Fibroblast of skin of left biceps (primary cell): ENCODE data around the gene PCDH9.

Experiments
- DNase-seq, 2 experiments: peaks; one replicate each; pipeline ENCODE4 v3.0.0-alpha.2; 2013; ENCODE audit warnings: low read depth in 2 of 2

Gene PCDH9

DNA sequence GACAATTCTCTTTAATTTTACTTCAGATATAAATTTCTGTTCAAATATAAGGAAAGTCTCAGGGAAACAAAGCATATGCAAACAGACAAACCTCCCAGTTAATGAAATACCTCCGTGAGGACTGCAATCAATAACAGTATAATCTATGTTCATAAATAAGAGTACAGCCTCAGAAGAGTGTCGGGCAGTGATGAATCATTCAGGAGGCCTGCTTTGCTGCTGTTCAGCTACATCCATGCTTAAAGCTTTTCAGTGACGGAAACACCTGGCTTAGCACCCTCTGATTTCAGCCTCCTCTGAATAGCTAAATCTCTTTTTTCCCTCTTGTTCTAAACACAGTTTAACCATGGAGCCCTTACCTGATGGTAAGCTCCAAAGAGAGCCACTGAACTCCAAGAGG, 69.0 kb downstream of the PCDH9 start:
- no peak for DNase-seq

DNA sequence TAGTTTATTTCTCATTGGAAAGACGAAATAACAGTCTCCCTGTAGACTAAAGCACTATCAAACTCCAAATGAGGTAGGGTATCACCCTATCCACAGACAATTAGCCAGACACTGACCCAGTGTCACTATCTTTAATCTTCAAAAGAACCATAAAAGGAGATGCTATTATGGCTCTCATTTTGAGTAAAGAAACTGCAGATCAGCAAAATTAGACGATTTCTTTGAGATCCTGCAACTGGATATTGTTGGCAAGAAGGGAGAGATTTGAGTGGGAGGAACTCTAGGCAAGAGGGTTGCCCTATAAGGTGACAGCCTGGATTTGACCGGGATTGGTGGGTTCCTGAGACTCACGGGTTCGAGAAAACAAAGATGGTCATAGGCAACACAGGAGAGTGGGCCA, 71.2 kb downstream of the PCDH9 start:
- no peak for DNase-seq

DNA sequence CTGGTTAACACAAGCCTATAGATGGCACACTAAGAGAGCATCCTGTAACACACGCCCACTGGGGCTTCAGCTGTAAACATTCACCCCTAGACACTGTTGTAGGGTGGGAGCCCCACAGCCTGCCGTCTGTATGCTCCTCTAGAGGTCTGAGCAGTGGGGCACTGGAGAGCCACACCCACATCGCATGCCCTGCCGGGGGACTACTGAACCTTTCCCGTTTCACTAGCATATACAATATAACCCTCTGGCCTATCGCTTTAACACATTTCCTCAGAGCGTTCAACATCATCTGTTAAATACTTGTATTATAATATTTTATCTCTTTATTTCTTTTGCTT, 73.4 kb downstream of the PCDH9 start:
- DNase-seq = no peak

DNA sequence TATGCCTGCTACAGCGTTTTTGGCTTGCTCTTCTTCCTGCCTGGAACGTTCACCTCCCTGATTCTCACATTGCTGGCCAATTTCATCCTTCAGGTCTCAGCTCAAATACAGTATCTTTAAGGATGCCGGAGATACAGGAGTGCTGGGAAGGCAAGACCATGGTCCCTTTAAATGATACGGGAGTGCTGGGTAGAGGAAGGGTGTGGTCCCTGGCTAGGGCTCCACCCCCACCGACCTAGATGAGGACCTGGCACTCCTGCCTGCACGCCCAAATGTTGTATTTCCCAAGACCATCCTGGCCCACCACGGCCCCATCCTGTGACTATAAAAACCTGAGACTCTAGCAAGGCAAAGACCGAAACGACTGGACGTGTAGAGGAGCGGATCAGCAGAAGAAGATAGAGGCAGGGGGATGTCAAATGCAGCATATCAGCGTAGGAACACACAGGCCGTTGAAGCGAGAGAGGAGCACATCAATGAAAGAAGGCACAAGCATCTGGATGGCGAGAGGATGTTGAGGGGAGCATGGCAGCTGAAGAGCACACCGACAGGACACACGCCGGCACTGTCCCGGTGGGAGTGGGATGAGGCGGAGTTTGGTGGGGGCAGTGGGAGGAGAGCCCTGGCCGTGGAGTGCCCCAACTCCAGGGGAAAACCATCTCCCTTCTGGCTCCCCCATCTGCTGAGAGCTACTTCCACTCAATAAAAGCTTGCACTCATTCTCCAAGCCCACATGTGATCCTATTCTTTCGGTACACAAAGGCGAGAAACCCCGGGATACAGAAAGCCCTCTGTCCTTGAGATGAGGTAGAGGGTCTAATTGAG, 74.0 kb downstream of the PCDH9 start:
- no peak for DNase-seq

DNA sequence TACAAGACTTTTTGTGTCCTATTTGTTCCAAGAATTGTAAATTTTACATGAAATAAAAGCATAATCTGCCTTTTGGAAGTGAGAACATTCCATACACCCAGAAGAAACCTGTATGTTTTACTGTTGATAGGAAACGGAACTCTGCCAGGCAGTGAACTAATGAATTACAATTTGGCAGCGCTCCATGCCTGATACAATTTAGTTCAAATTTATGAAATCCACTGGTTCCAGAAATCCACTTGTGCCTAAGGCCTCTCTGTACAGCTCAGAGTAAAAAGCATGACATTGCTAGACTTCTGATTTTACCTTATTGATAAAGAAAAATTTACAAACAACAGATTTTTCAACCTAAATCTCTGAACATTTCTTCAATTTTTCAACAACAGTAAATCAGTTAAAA, 78.1 kb downstream of the PCDH9 start:
- DNase-seq = no peak

DNA sequence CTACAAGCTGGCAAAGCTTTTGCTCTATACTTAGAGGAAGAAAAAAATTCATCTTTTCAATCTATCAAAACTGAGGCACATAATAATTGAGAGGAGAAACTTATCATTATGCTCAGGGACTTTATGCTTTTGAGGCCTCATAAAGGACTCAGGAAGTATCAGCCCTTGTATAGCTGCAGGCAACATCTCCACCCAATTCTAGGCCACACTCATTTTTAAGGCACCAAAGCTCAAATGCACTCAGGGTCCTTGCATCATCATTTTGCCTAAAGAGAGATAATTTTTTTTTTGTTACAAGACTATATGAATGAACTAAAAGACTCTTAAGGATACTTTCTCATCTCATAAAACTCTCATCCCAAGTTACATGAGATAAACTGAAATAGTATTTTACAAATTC, 78.5 kb downstream of the PCDH9 start:
- no peak for DNase-seq

DNA sequence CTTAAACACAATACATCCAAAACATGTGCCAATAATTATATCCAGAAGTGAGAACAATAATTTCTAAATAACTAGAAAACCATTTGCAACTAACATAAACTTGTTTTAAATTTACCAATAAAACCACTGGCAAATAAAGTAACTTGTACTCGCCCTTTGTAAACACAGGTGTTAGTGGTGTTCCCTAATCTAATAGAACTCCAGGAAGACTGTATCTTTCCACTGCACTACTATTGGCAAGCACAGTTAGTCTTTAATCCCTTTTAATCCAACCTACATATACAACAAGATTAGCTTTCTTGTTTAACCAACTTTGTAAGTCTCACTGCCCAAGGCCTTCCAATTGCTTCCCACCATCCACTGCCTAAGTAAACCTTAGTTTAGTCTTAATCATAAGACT, 79.5 kb downstream of the PCDH9 start:
- no peak for DNase-seq

DNA sequence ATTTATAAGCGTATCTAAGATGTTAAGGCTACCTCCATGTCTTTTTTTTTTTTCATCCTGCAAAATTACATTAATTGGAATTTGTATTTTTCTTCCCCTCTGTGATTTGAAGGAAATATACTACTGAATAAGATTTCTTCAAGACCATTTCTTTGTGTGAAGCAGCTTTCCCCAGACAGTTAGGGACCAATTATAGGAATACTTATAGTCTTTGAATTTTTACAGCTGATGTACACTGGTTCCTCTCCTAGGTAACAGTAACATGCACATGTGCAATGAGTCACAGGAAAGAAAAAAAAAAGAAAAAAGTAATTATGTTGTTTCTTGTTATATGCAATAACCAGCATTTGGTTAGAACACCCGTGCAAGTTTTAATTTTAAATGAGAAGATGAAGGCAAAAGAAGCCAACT, 82.0 kb downstream of the PCDH9 start:
- peak in 1 of 2 experiments; percentile 4 for DNase-seq

DNA sequence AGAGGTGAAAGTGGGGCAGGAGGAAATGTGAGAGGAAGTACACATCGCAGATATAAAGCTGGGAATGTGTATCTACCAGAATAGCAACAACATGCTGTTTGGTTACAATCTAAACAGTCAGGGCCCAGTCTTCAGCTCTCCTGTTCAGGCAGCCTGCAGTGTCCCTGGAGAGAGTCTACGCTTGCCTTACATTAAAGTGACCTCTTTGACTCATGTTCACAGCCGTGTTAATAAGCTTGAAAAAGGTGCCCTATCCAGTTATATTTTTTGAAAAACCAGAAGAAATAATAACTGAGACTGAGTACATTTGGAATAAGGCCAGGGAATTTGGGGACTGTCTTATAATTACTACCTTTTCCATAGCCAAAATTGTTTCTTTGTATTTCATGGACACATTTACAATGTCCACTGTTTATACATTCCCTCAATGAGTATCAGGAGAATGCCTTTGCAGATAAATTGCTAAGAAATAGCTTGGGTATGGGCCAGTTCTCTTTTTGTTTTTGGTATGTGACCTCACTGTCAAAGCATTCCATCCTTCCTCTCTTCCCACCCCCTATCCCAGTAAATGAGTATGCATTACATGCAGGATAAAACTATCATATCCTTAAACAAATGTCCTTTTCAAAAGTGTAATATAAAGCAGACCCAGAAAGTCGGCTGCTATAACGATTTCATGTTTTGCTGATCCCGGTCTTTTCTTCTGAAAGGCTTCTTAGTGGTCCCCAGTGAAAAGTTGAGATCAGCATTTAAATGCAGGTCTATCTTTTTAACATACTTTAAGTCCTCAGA, 82.6 kb downstream of the PCDH9 start:
- peak; percentile 63 for DNase-seq

DNA sequence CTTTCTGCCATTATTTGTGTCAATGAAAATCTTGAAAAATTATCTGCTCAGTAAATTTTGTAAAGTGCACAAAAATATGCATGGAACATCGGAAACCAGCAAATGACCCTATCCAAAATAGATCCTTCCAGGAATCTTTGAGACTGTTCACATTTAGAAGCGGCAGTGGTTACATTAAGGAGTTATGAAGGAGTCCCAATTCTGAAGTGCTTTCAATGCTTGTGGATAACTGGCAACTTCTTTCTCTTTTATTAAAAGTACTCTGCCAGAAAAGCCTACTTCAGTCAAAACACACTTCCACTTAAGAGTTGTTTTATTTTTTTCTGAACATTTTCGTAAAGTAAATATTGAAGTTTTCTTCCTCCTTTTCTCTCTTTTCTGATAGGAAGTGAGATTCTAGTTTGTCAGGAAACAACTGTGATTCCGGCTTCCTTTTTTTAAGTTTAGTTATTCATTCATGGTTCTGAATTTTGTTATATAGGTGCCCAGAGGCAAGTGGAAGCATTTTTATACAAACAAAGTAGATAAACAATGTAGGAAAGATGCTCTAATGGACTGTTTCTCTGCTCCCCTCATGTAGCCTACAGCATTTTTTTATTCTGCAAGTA, 83.5 kb downstream of the PCDH9 start:
- DNase-seq = no peak

DNA sequence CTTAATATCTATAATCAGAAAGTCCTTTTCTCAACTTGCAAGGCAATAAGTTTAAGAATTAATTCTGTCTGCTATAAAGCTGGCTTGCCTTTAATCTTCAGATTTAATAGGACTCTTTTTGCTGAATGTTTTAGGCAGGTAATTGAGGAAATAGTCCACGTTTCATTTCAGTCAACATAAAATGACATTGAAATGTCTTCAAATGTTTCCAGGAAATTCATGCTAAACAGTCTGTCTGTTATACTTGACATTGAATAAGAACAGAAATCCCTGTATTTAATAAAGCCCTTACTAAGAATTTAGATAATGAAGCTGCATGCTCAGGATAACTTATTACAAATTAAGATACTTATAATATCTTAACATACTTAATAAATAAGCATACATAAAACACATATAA, 84.2 kb downstream of the PCDH9 start:
- DNase-seq = no peak

DNA sequence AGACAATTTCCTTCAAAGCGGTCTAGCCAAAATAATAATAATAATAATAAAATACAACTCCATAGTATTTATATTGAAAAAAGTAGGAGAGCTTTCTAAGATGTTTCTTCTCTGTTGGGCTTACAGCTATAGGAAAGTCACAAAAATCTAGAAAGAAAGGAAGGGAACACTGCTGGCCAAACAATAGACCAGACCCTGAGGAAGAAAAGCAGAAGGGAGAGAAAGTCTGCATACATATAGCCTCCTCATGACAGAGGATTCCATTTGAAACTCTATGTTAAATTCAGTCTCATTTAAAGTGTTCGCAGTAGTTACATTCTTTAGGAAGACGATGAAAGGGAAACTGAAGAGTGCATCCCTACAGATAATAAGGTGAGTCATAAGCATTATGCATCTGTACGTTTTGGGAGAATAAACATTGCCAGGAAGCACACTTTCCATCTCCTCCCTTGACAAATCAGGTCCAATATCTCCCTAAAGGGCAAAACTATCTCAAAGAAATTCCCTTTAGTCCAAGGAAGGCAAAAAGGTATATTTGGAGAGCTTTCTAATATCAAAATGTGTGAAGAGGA, 86.5 kb downstream of the PCDH9 start:
- DNase-seq = no peak

DNA sequence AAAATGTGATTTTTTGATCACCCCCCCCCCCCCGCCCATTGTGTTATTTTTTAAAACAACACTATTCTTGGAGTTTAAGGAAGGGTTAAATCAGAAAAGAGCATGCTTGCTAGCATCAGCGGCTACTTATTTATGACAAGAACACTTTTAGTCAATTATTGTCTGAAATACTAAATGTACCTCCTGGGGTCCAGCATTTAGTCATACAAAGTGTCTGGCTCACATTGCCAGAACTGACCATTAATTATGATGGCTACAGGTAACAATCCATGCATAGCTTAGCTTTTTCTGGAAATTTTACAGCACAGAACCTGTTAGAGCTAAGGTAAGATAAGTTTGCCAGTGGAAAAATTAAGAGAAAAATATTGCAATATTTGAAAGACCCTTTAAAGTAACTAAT, 90.1 kb downstream of the PCDH9 start:
- DNase-seq = no peak

DNA sequence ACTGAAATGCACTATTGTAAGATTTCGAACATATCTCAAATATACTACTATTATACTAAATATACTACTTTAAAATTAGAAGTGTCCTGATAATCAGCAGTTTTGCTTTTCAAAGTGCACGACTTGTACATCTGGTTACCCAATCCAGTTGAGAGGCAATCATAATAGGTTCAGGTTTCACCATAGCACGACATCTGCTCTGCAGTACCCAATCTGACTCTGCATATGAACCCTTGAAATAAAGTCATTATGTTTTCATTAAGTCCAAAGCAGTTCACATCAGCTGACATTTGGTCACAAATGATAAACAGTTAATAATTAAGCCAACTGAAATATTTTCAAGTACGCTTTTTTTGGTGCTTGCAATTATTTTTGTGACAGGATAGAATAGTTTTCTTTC, 90.6 kb downstream of the PCDH9 start:
- DNase-seq = no peak

DNA sequence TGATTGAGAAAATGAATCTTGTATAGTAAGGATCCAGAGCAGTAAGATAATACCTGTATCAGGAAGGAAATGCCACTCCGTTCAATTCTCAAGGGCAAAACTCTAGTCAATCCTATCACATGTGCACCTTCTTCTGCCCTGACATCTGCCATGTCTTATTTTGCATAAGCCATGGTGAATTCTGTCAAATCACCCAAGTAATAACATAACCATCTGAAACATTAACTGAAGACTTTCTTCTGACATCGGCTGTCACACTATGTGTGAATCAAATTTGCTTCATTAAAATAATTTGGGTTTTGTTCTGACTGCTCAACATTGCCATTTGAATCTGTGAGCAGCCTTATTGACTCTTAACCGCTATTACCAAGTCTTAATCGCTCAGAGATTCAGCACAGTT, 91.2 kb downstream of the PCDH9 start:
- DNase-seq = no peak

DNA sequence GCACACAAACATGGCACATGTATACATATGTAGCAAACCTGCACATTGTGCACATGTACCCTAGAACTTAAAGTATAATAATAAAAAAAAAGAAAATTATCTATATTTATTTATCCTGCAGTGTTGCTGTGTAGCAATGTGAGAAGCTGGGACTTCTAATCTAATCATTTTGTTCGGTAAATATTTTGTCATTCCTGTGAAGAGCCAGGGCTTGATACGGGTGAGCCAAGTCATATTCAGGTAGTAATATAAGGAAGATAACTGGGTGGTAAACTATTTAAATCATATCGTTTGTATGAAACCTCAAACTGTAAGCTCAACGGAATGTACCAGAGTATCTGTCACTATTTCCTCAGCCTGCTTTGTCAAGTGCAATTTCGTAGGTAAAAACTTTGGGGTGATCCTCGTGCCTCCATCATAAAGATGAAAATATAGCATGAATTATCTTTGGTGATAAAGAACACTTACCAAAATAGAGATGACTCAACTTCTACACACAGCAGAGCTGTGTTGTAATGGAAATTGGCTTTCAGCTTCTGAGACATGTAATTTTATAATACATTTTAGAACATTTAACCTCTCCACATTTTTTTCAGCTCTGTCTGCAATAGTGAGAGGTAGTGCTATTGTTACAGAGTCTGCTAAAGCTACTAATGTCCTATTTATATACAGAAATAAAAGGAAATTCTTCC, 92.9 kb downstream of the PCDH9 start:
- no peak for DNase-seq

DNA sequence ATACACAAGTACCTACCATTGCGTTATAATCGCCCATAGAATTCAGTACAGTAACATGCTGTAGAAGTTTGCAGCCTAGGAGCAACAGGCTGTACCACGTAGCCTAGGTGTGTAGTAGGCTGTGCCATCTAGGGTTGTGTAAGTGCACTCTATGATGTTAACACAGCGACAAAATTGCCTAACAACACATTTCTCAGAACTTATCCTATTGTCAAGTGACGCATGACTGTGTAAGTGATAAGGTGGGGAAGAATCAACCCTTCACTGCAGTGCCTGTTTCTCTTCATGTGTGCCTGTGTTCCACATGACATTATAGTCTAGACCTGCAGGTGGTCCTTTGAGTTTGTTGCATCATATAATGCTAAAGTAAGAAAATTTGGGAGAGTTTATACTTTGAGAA, 94.0 kb downstream of the PCDH9 start:
- no peak for DNase-seq

DNA sequence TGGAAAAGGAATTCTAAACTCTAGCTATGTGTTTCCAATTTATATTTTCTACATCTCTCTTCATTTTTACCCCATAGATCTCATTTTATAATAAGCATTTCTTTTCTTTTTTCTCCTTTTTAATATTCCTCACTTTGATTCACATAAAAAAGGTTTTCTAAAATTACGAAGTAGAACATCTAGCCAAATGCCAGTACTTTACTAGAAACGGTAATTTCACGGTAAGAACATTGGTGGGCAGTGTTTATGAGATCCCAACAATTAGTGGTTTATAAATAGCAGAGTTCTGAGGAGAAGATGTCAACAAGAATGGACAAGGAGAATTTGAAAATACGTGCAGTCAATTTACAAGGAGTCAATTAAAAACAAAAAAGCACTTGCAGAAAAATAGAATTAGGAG, 94.8 kb downstream of the PCDH9 start:
- DNase-seq = no peak

DNA sequence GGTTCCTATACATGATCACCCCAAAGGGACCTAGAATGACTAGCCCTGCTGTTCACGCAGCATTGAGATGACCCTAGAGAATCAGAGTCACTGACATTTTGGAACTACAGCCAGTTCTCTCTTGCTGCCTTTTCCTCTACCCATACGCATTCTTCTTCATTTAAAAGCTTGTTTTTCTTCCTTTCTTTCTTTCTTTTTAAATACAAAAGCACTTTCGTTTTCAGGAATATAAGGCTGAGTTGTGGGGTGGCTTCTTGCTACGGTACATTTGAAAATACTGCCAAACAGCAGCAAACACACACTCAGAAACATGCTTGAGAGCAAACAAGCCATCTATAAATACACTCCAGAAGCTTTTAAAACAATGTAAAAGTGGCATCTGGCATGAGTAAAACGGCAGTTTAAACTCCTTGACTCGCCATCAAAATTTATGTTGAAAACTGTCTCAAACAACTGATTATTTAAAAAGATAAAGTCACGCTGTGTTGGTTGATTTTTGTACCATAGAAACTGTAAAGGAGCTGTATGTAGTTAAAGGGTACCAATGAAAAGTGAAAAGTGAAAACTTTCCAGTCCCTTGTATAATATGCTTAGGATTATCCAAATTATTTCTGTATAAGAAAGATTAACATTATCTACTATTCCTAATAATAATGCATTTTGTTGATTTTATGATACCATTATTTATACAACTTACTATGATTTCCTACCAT, 95.6 kb downstream of the PCDH9 start:
- no peak for DNase-seq

DNA sequence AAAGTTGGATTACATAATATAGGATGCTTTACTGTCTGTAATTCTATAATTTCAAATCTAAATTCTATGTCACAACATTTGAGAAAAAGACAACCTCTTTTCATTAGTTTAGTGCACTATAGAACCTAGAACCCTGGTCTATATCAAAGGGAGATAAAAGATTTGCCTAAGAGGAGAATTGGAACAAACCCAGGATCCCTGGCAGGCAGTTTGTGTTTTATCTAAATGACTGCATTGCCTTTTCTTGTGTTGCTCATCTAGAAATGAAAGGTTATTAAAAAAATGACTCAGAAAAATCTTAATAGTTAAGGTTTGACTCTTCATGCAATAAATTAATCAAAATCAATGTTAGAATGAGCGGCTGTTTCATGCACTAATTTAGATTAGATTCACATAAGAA, 96.7 kb downstream of the PCDH9 start:
- DNase-seq = no peak

DNA sequence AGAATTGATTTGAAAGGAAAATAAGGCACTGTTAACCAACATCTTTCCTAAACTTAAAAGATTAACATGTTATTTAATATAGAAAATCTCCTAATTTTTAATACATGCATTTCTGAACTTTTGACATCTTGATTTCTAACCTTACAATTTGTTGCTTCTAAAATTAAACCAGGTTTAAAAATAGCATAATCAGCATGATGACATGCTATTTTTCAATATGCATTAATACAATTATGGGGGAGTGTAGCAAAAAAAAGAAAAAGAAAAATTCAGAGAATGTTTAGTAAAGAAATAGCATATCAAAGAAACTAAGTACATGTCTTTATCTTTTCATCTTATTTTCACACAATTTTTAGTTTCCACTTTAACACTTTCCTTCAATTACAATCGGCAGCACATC, 98.7 kb downstream of the PCDH9 start:
- DNase-seq = no peak
